Measurements from ENCODE around the gene RAB8B.

RAB8B gene

GRCh38 chr15:63190769-63191649, 1.6 kb downstream of the RAB8B start:
- Histone ChIP-seq H3K9ac (no peak overlapping the region), H3K4me3 (ENCODE audit: low read depth, low read length) (no peak overlapping the region), H3K36me3 (ENCODE audit: control insufficient read depth, insufficient read depth, low read length) (no peaks in the 10 kb centered on the region), H3K27ac (no peak overlapping the region), H3K79me2 (peaks cover 11% of the 10 kb centered on the region), H3K9me3 (ENCODE audit: control insufficient read depth, low read length) (no peaks in the 10 kb centered on the region), H2AFZ (no peak overlapping the region), H3K4me2 (ENCODE audit: low read length) (no peak overlapping the region), H3K4me1 (no peaks in the 10 kb centered on the region), H3K27me3 (ENCODE audit: control insufficient read depth, insufficient read depth, low read length) (no peaks in the 10 kb centered on the region)
- TF ChIP-seq CTCF (IDR thresholded peaks at IDR 0.05): no peak

- Histone ChIP-seq H3K36me3 (ENCODE audit: control insufficient read depth, insufficient read depth, low read length) (no peaks in the 10 kb centered on the region), H3K27ac (no peak overlapping the region), H3K4me2 (ENCODE audit: low read length) (no peak overlapping the region), H2AFZ (no peak overlapping the region), H3K9ac (no peak overlapping the region), H3K27me3 (ENCODE audit: control insufficient read depth, insufficient read depth, low read length) (no peaks in the 10 kb centered on the region), H3K9me3 (ENCODE audit: control insufficient read depth, low read length) (no peaks in the 10 kb centered on the region), H3K79me2 (peaks cover 11% of the 10 kb centered on the region), H3K4me3 (ENCODE audit: low read depth, low read length) (no peak overlapping the region), H3K4me1 (no peaks in the 10 kb centered on the region)
- TF ChIP-seq CTCF (IDR thresholded peaks at IDR 0.05): no peak
These were observed 2.7 kb downstream of the RAB8B start for GRCh38 chr15:63191895-63192618.

GRCh38 chr15:63192619-63193206, 3.3 kb downstream of the RAB8B start:
- Histone ChIP-seq H2AFZ (no peak overlapping the region), H3K27ac (no peak overlapping the region), H3K4me1 (no peaks in the 10 kb centered on the region), H3K9me3 (ENCODE audit: control insufficient read depth, low read length) (no peaks in the 10 kb centered on the region), H3K79me2 (peaks cover 11% of the 10 kb centered on the region), H3K4me3 (ENCODE audit: low read depth, low read length) (no peak overlapping the region), H3K36me3 (ENCODE audit: control insufficient read depth, insufficient read depth, low read length) (no peaks in the 10 kb centered on the region), H3K4me2 (ENCODE audit: low read length) (no peak overlapping the region), H3K9ac (no peak overlapping the region), H3K27me3 (ENCODE audit: control insufficient read depth, insufficient read depth, low read length) (no peaks in the 10 kb centered on the region)
- no peak for TF ChIP-seq CTCF (IDR thresholded peaks at IDR 0.05)

- Histone ChIP-seq H3K79me2 (peaks cover 11% of the 10 kb centered on the region), H2AFZ (no peak overlapping the region), H3K27me3 (ENCODE audit: control insufficient read depth, insufficient read depth, low read length) (no peaks in the 10 kb centered on the region), H3K9ac (no peak overlapping the region), H3K4me1 (peaks cover 7% of the 10 kb centered on the region), H3K4me3 (ENCODE audit: low read depth, low read length) (no peak overlapping the region), H3K36me3 (ENCODE audit: control insufficient read depth, insufficient read depth, low read length) (no peaks in the 10 kb centered on the region), H3K4me2 (ENCODE audit: low read length) (peak overlapping the region; percentile 22), H3K27ac (no peak overlapping the region), H3K9me3 (ENCODE audit: control insufficient read depth, low read length) (no peaks in the 10 kb centered on the region)
- no peak for TF ChIP-seq CTCF (IDR thresholded peaks at IDR 0.05)
These were observed 4.9 kb downstream of the RAB8B start for GRCh38 chr15:63194302-63194701.
